NB4 (cell line): ENCODE results near the gene TTLL7.

Experiments
- MYC ChIP-seq: IDR thresholded peaks from 2 replicates; pipeline ENCODE4 v1.6.1; 2011; ENCODE audit warnings: low read depth, low read length
- POLR2A ChIP-seq: IDR thresholded peaks from 2 replicates; pipeline ENCODE4 v1.6.1; 2011; ENCODE audit warnings: mild to moderate bottlenecking; ENCODE audit not compliant: insufficient read length; ENCODE audit errors: extremely low read depth
- TF ChIP-seq, protein P1 (sequence below): IDR thresholded peaks from one replicate; pipeline ENCODE4 v1.5.1; 2012; ENCODE audit warnings: low read depth, low read length

DNA sequence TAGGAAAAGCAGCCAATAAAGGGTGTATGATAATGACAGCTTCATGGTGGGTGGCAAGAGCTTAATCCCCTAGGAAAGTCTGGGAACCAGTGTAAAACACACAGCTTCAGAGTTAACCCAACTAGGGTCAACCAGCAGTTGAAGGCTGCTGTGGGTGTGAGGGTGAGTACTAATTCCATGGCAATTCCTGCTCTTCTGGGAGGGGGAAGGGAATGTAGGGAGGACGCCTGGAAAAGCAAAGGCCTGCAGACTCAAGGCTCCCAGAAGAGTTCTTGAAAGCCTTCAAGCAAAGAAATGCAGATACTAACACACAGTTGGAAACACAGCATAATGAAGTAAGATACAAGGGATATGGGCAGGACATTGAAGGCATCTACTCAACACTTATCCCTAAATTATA is 28.1 kb downstream of the TTLL7 start:
- TF ChIP-seq, protein P1, sequence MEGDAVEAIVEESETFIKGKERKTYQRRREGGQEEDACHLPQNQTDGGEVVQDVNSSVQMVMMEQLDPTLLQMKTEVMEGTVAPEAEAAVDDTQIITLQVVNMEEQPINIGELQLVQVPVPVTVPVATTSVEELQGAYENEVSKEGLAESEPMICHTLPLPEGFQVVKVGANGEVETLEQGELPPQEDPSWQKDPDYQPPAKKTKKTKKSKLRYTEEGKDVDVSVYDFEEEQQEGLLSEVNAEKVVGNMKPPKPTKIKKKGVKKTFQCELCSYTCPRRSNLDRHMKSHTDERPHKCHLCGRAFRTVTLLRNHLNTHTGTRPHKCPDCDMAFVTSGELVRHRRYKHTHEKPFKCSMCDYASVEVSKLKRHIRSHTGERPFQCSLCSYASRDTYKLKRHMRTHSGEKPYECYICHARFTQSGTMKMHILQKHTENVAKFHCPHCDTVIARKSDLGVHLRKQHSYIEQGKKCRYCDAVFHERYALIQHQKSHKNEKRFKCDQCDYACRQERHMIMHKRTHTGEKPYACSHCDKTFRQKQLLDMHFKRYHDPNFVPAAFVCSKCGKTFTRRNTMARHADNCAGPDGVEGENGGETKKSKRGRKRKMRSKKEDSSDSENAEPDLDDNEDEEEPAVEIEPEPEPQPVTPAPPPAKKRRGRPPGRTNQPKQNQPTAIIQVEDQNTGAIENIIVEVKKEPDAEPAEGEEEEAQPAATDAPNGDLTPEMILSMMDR = no peak
- TF ChIP-seq POLR2A (no peak), MYC (no peak)
